Nephron progenitor cell (in vitro differentiated cells): ENCODE data around the gene OXER1.

ENCODE experiments used
- DNase-seq: peaks from one replicate; pipeline ENCODE4 v3.0.0; 2021
- H3K27ac Mint-ChIP-seq: 2 replicates; pipeline ENCODE4 v1.8.0; 2021; ENCODE audit warnings: mild to moderate bottlenecking, moderate library complexity, mixed read lengths
- H3K27me3 Mint-ChIP-seq: 2 replicates; pipeline ENCODE4 v1.8.0; 2021; ENCODE audit warnings: mild to moderate bottlenecking, low read depth, mixed read lengths; ENCODE audit not compliant: poor library complexity
- H3K36me3 Mint-ChIP-seq: 2 replicates; pipeline ENCODE4 v1.8.0; 2021; ENCODE audit warnings: low read depth, mixed read lengths
- H3K4me1 Mint-ChIP-seq: 2 replicates; pipeline ENCODE4 v1.8.0; 2021; ENCODE audit warnings: mixed read lengths
- H3K4me3 Mint-ChIP-seq: 2 replicates; pipeline ENCODE4 v1.8.0; 2021; ENCODE audit warnings: mild to moderate bottlenecking, moderate library complexity, mixed read lengths
- H3K9me3 Mint-ChIP-seq: 2 replicates; pipeline ENCODE4 v1.8.0; 2021; ENCODE audit warnings: mild to moderate bottlenecking, moderate library complexity, mixed read lengths
- CTCF ChIP-seq: fragments of 200-600 bp; sonication (generic); IDR thresholded peaks from 2 replicates; pipeline ENCODE4 v1.5.0; 2021; ENCODE audit warnings: antibody characterized with exemption

OXER1 gene

DNA sequence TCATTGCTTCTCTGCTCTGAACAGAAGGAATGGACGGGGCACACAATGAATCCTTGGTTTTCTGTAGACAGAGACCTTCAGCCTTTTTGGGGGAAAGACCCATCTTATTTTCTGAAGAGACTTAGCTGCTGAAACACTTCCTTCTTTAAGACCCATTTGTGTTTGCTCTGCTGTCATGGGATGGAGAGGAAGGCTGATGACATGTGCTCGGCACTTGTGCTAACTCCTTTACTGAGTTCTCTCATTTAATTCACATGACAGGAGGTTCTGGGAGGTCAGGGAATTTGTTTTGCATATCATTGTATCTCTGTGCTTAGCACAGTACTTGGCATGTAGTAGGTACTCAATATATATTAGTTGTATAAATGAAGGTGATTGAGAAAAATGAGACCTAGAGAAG, 39.0 kb downstream of the OXER1 start:
- H3K4me1 Mint-ChIP-seq = peaks cover 15% of the 10 kb centered on the region
- H3K27me3 Mint-ChIP-seq = no peaks in the 10 kb centered on the region
- H3K4me3 Mint-ChIP-seq = no peak overlapping the region

GRCh38 chr2:42723465-42723864, 40.5 kb downstream of the OXER1 start:
- no peak overlapping the region for H3K27ac Mint-ChIP-seq
- no peak overlapping the region for H3K4me3 Mint-ChIP-seq
- peaks cover 15% of the 10 kb centered on the region for H3K4me1 Mint-ChIP-seq
- H3K9me3 Mint-ChIP-seq = peaks cover 3% of the 10 kb centered on the region
- H3K36me3 Mint-ChIP-seq = peaks cover 15% of the 10 kb centered on the region
- no peak for DNase-seq
- H3K27me3 Mint-ChIP-seq = no peaks in the 10 kb centered on the region
- no peak for TF ChIP-seq CTCF

More for the DNA sequence above, 39.0 kb downstream of the OXER1 start:
- no peak for TF ChIP-seq CTCF
- Mint-ChIP-seq H3K9me3 (peaks cover 16% of the 10 kb centered on the region), H3K36me3 (peaks cover 25% of the 10 kb centered on the region), H3K27ac (no peak overlapping the region)
- no peak for DNase-seq

GRCh38 chr2:42722320-42723190, 41.4 kb downstream of the OXER1 start:
- no peaks in the 10 kb centered on the region for H3K9me3 Mint-ChIP-seq
- DNase-seq = no peak
- TF ChIP-seq CTCF = no peak
- no peak overlapping the region for H3K4me3 Mint-ChIP-seq
- H3K27ac Mint-ChIP-seq = peak overlapping the region; percentile 64
- no peaks in the 10 kb centered on the region for H3K27me3 Mint-ChIP-seq
- peaks cover 8% of the 10 kb centered on the region for H3K36me3 Mint-ChIP-seq
- peaks cover 15% of the 10 kb centered on the region for H3K4me1 Mint-ChIP-seq

- H3K4me1 Mint-ChIP-seq = peaks cover 15% of the 10 kb centered on the region
- H3K27me3 Mint-ChIP-seq = no peaks in the 10 kb centered on the region
- DNase-seq = no peak
- no peak overlapping the region for H3K27ac Mint-ChIP-seq
- peaks cover 4% of the 10 kb centered on the region for H3K36me3 Mint-ChIP-seq
- no peak overlapping the region for H3K4me3 Mint-ChIP-seq
- TF ChIP-seq CTCF = no peak
- H3K9me3 Mint-ChIP-seq = no peaks in the 10 kb centered on the region
These were observed 42.0 kb downstream of the OXER1 start for GRCh38 chr2:42721898-42722297.

DNA sequence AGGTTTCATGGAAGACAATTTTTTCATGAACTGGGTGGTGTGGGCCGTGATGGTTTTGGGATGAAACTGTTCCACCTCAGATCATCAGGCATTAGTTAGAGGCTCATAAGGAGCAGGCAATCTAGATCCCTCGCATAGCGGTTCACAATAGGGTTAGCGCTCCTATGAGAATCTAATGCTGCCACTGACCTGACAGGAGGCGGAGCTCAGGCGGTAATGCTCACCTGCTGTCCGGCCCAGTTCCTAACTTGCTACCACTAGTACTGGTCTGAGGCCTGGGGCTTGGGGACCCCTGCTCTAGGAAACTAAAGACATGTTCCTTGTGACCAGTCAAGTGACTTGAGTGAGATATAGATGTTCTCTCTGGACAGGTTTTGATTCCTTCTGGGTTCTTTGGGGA, 49.2 kb downstream of the OXER1 start:
- Mint-ChIP-seq H3K9me3 (no peaks in the 10 kb centered on the region), H3K27ac (no peak overlapping the region), H3K27me3 (no peaks in the 10 kb centered on the region), H3K4me3 (no peak overlapping the region), H3K36me3 (peaks cover 15% of the 10 kb centered on the region), H3K4me1 (no peaks in the 10 kb centered on the region)
- TF ChIP-seq CTCF = no peak
- DNase-seq = no peak

DNA sequence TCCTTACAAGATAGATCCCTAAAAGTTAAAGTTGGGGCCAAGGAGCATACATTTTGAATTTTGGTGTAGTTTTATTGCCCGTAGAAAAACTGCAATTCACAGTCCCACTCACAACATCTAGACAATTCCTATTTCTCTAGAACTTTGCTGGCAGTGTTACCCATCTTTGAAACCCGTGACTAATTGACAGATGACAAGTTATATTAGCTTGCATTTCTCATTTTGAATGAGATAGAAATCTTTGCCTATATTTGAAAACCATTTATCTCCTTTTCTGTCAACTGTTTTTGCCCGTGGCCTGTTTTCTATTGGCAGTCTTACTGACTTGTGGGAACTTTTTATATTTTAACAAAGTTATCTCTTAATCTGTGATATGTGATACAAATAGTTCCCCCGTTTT, 50.0 kb downstream of the OXER1 start:
- H3K27me3 Mint-ChIP-seq = no peaks in the 10 kb centered on the region
- DNase-seq = no peak
- H3K4me1 Mint-ChIP-seq = no peaks in the 10 kb centered on the region
- H3K4me3 Mint-ChIP-seq = no peak overlapping the region
- H3K27ac Mint-ChIP-seq = no peak overlapping the region
- no peaks in the 10 kb centered on the region for H3K9me3 Mint-ChIP-seq
- H3K36me3 Mint-ChIP-seq = peaks cover 20% of the 10 kb centered on the region
- TF ChIP-seq CTCF = no peak
